Activated naive CD4-positive, alpha-beta T cell (primary cell): ENCODE measurements around the gene HSP90AB1.
A peak's percentile ranks its signal among the peaks of the same experiment; 100 is the strongest.
"Not testable (repeated sequence)": the region's sequence is repeated elsewhere in the genome, so short reads cannot be mapped to it uniquely, and the experiment has no call there.

Source experiments
- DNase-seq, 4 experiments: peaks; one replicate each; lab custom pipeline; 2025; lab: John Stamatoyannopoulos, UW

HSP90AB1 gene

GRCh38 chr6:44222486-44223318 lies 24.2 kb upstream of the HSP90AB1 start:
- no peak for DNase-seq

DNA sequence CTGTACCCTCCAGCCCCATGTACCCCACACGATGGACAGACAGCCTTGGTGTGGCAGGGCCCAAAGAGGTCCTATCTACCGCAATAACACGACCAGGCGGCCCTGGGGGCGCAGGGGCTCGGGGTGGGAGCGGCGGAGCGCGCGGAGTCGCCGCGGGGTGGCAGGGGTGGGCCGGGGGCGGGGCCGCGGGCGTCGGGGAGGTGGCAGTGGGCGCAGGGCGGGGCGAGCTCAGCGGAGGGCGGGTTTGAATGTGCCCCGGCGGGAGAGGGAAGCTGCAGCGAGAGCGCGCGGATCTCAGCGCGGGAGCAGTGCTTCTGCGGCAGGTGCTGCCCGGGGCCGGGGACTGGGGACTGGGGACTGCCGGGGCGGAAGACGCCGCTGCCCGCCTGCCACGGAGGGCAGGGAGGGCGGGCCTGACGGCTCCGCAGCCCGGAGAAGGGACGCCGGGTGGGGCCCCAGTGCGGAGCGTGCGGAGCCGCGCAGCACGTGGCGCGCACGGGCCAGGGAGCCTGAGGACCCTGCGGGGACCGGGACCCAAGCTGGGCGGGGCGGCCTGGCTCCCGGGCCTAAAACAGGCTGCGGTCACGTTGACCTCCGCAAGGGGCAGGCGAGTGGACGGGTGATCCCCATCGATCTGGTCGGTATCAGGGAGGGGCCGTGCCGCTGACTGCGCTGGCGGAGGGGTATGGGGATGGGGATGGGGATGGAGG lies 23.4 kb upstream of the HSP90AB1 start, which contains the start of gene SLC29A1:
Gene SLC29A1, plus strand, starts transcription at position 277 of the 710 bp plus-strand sequence. CDS start 3,719 bp downstream, outside the sequence.
- peak; percentile 53 to 85 (median 68) for DNase-seq

DNA sequence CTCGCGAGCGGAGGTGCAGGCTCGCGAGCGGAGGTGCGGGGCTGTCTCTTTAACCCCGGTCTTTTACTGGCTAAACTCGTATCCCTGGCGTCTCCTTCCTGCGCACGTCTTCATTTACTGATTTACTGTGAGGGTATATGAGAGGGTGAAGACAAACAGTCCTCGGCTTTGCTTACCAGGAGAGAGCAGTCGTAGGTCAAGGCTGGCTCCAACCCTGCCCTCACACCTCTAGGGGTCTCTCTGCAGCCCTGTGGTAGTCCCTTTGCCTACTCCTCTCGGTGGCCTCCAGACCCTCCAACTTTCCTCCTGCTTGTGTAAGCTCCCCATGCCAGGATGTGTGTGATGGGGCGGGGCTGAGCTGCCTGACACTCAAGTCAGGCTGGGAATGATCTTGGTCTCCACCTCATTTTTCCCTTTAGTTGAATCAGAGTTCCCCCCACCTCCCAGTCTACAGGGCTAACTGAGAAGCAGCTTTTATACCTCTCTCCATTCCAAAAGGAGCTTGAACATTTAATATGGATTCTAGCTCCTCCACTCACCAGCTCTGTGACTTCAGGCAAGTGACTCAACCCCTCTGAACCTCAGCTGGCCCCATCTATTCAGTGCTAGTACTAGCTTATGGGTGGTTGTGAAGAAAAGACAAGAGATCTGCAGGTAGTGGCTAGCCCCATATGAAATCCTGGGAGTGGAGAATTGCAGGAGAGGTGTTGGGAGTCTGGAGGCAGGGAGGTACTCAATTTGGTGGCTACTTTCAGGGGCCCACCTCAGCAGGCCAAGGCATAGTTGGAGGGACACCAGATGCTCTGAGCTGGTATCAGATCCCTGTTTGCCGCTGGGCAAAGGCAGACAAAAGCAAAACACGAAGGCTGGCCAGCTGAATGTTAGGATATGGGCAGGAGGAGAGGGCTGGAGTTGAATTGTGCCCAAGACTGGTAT lies 22.6 kb upstream of the HSP90AB1 start:
- DNase-seq: no peak

DNA sequence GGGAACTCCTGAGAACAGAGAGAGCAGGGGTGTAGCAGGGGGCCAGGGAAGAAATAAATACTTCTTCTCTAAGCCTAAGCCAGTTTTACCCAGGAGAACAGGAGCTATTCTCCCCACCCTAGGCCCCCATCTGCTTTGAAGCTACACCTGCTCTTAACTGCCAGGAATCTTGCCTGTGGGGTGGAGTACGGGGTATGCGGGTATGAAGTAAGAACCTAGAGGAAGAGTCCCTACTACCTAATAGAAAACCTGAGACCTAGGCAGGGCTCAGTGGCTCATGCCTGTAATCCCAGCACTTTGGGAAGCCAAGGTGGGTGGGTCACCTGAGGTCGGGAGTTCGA lies 22.0 kb upstream of the HSP90AB1 start:
- no peak for DNase-seq

- no peak for DNase-seq
Observed at GRCh38 chr6:44225579-44226325, 21.1 kb upstream of the HSP90AB1 start.

GRCh38 chr6:44226368-44227147 lies 20.3 kb upstream of the HSP90AB1 start:
- DNase-seq: no peak

- DNase-seq: no peak
Observed at GRCh38 chr6:44227148-44227793, 19.6 kb upstream of the HSP90AB1 start.

DNA sequence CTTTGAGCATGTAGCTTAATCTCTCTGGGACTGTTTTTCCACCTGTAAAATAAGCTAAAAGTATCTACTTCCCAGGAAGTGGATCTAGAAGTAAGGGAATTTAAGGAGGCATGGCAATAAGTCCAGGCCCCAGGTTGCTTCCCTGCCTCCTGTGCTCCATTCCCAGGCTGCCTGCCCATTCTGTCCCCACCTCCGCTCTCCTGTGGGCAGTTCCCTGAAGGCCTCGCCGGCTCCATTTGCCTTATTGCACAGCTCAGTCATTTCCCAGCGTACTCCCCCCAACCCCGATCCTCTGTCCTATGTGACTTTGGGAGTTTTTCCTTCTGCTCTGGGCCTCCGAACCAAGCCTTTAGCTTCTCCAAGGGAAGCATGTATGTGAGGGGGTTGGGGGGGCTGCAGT lies 18.9 kb upstream of the HSP90AB1 start:
- DNase-seq: no peak

- no peak for DNase-seq
Observed at GRCh38 chr6:44228433-44228832, 18.5 kb upstream of the HSP90AB1 start.

DNA sequence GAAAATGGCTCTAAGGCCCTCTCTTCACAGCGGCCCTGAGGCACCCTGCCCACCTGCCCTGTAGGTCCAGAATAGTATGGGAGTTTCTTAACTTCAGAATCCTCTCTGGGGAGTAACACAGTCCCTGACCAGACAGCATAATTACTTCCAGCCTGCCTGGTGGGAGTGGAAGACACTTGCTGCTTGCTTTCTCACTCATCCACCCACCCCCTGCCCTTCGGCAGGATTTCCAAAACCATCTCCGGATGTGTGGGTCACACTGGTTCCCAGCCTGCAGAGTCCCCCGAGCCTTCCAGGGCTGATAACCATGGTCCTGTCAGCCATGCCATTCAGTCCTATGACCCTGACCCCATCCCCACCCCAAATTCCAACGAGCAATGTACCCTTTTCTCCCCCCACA lies 18.1 kb upstream of the HSP90AB1 start:
- DNase-seq: no peak

- DNase-seq: no peak
Observed at GRCh38 chr6:44229376-44230033, 17.4 kb upstream of the HSP90AB1 start.

DNA sequence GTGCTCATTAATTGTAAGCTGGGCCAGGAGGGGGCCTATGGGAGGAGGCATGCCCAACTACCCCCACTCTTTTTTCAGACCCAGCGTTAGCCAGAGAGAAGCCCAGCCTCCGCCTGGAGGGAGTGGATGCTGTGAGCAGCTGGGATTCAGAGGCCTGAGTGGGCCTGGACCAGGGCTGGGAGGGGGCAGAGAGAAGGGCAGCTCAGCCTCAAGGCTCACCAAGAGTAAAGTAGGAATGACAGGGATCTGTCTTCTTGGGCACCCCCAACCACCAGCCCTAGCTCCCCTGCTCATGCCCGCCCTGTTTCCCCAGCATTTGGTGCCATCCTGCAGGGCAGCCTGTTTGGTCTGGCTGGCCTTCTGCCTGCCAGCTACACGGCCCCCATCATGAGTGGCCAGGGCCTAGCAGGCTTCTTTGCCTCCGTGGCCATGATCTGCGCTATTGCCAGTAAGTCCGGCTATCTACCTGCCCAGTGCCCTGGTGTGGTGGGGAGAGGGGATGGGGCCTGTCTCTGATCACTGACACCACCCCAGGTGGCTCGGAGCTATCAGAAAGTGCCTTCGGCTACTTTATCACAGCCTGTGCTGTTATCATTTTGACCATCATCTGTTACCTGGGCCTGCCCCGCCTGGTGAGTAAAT lies 16.7 kb upstream of the HSP90AB1 start:
- DNase-seq: no peak

GRCh38 chr6:44231426-44231825 lies 15.5 kb upstream of the HSP90AB1 start:
- not testable (repeated sequence) for DNase-seq

DNA sequence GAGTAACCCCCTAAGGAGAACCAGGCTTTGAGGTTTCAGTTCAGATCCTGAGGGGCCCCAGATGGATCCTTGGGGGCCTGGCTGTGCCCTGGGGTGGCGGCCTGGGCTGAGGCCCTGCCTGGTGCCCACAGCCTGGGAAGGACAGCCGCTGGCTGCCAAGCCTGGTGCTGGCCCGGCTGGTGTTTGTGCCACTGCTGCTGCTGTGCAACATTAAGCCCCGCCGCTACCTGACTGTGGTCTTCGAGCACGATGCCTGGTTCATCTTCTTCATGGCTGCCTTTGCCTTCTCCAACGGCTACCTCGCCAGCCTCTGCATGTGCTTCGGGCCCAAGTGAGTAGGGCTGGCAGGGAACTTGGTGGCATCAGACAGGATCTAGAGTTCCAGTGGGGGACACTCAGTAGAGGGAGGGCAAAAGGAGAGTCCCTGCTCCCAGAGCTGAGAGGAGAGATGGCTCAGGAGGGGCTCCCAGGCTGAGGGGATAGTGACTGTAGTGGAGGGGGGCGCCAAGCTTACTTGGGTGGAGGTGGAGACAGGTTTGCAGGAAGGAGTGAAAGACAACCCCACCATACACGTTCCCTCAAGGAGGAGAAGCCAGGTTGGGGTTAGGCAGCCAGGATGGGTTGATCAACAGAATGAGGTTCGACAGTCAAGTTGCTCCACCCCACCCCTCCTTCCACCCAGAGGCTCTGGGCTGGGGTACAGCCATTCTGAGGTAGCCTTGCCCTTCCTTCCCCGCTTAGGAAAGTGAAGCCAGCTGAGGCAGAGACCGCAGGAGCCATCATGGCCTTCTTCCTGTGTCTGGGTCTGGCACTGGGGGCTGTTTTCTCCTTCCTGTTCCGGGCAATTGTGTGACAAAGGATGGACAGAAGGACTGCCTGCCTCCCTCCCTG lies 14.0 kb upstream of the HSP90AB1 start:
- DNase-seq: no peak

GRCh38 chr6:44233567-44234100 lies 13.3 kb upstream of the HSP90AB1 start:
- no peak for DNase-seq

GRCh38 chr6:44234101-44235025 lies 12.5 kb upstream of the HSP90AB1 start:
- DNase-seq: no peak

GRCh38 chr6:44235269-44235668 lies 11.6 kb upstream of the HSP90AB1 start:
- no peak for DNase-seq
